Measurements from ENCODE around the gene TMBIM6.
"Not testable (repeated sequence)": the region's sequence is repeated elsewhere in the genome, so short reads cannot be mapped to it uniquely, and the experiment has no call there.

TMBIM6 gene

GRCh38 chr12:49766115-49766455 lies 24.7 kb downstream of the TMBIM6 start:
- no peak overlapping the region for H3K4me3 ChIP-seq (ENCODE audit: low read depth, low read length)
- in situ Hi-C loops (cut with HindIII; ENCODE audit: low pct_ligation_motif_present, low sequenced_read_pairs) = no loop called here
- no peak overlapping the region for H3K27ac ChIP-seq
- TF ChIP-seq, protein P1, sequence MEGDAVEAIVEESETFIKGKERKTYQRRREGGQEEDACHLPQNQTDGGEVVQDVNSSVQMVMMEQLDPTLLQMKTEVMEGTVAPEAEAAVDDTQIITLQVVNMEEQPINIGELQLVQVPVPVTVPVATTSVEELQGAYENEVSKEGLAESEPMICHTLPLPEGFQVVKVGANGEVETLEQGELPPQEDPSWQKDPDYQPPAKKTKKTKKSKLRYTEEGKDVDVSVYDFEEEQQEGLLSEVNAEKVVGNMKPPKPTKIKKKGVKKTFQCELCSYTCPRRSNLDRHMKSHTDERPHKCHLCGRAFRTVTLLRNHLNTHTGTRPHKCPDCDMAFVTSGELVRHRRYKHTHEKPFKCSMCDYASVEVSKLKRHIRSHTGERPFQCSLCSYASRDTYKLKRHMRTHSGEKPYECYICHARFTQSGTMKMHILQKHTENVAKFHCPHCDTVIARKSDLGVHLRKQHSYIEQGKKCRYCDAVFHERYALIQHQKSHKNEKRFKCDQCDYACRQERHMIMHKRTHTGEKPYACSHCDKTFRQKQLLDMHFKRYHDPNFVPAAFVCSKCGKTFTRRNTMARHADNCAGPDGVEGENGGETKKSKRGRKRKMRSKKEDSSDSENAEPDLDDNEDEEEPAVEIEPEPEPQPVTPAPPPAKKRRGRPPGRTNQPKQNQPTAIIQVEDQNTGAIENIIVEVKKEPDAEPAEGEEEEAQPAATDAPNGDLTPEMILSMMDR (IDR thresholded peaks at IDR 0.05; ENCODE audit: low read depth, low read length, missing control alignments) = no peak
- peaks cover 38% of the 10 kb centered on the region for H3K36me3 ChIP-seq (replicated peaks)
- DNase-seq = no peak
- H3K27me3 ChIP-seq (replicated peaks) = no peaks in the 10 kb centered on the region

GRCh38 chr12:49767333-49767732 lies 26.0 kb downstream of the TMBIM6 start:
- H3K27me3 ChIP-seq (replicated peaks) = no peaks in the 10 kb centered on the region
- H3K36me3 ChIP-seq (replicated peaks) = peaks cover 27% of the 10 kb centered on the region
- TF ChIP-seq, protein P1 (IDR thresholded peaks at IDR 0.05; ENCODE audit: low read depth, low read length, missing control alignments) = no peak
- no peak overlapping the region for H3K4me3 ChIP-seq (ENCODE audit: low read depth, low read length)
- H3K27ac ChIP-seq = no peak overlapping the region
- in situ Hi-C loops (cut with HindIII; ENCODE audit: low pct_ligation_motif_present, low sequenced_read_pairs) = no loop called here
- no peak for DNase-seq

DNA sequence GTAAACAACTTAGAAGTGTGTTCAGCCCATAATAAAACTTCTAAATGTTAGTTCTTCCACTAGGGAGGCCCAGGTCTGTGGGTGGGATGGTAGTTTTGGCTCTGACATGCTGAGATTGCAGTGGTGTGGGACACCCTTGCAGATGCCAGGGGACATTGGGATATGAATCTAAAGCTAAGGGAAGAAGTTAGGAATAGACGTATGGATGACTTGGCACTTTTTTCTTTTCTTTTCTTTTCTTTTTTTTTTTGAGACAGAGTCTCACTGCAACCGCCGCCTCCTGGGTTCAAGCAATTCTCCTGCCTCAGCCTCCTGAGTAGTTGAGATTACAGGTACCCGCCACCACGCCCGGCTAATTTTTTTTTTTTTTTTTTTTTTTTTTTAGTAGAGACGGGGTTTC lies 31.7 kb downstream of the TMBIM6 start:
- DNase-seq; H3K36me3 ChIP-seq (replicated peaks); H3K27ac ChIP-seq; H3K27me3 ChIP-seq (replicated peaks); H3K4me3 ChIP-seq (ENCODE audit: low read depth, low read length); in situ Hi-C loops (cut with HindIII; ENCODE audit: low pct_ligation_motif_present, low sequenced_read_pairs): not testable (repeated sequence)

DNA sequence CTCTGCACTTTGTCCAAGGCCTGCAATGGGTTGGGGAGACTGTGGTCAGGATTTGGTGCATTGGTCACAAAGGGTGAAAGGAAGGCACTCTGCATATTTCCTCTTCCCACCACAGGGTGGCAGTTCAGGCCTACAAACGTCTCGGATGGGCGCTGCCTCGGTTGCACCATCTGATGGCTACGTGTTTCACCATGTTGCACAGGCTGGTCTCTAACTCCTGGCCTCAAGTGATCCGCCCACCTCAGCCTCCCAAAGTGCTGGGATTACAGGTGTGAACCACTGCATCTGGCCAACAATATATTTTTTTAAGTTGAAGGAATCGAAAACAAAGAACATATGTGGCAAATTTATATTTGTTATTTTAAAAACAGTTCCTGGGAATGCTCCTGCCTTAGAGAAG lies 35.1 kb downstream of the TMBIM6 start:
- DNase-seq = peak; percentile 69
- Histone ChIP-seq H3K36me3 (replicated peaks) (no peaks in the 10 kb centered on the region), H3K27me3 (replicated peaks) (no peaks in the 10 kb centered on the region), H3K27ac (no peak overlapping the region), H3K4me3 (ENCODE audit: low read depth, low read length) (no peak overlapping the region)
- in situ Hi-C loops (cut with HindIII; ENCODE audit: low pct_ligation_motif_present, low sequenced_read_pairs) = no loop called here
- TF ChIP-seq, protein P1 (IDR thresholded peaks at IDR 0.05; ENCODE audit: low read depth, low read length, missing control alignments) = peak; percentile 84

DNA sequence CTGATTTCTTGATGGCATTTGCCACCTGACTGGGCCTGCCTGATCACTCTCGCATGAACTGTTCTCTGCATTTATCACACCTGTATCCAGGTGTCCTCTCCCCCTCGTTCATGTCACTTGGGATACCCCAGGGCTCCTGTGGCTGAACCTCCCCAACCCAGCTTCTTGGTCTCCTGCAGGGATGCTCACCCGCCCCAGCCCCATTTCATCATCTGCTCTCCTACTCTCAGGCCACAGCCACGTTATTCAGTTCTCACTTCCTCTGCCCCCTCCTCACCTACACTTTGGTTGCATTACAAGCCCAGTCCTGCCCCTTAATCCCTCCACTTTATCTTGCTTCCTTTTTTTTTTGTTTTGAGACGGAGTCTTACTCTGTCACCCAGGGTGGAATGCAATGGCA lies 35.5 kb downstream of the TMBIM6 start:
- Histone ChIP-seq H3K4me3 (ENCODE audit: low read depth, low read length) (no peak overlapping the region), H3K27ac (no peak overlapping the region), H3K36me3 (replicated peaks) (no peaks in the 10 kb centered on the region), H3K27me3 (replicated peaks) (no peaks in the 10 kb centered on the region)
- in situ Hi-C loops (cut with HindIII; ENCODE audit: low pct_ligation_motif_present, low sequenced_read_pairs) = no loop called here
- no peak for DNase-seq
- TF ChIP-seq, protein P1 (IDR thresholded peaks at IDR 0.05; ENCODE audit: low read depth, low read length, missing control alignments) = no peak

DNA sequence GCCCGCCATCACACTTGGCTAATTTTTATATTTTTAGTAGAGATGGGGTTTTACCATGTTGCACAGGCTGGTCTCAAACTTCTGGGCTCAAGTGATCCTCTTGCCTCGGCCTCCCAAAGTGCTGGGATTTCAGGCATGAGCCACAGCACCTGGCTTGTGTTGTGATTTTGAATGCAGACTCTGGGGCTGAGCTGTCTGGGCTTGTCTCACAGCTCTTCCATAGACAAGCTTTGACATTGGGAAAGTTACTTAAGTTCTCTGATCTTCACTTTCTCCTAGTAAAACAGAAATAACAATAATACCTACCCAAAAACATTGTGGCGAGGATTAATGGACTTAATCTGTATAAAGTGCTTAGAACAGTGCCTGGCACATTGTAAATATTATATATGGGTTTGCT lies 36.0 kb downstream of the TMBIM6 start:
- Histone ChIP-seq H3K27me3 (replicated peaks) (no peaks in the 10 kb centered on the region), H3K4me3 (ENCODE audit: low read depth, low read length) (no peak overlapping the region), H3K36me3 (replicated peaks) (no peaks in the 10 kb centered on the region), H3K27ac (no peak overlapping the region)
- TF ChIP-seq, protein P1 (IDR thresholded peaks at IDR 0.05; ENCODE audit: low read depth, low read length, missing control alignments) = no peak
- in situ Hi-C loops (cut with HindIII; ENCODE audit: low pct_ligation_motif_present, low sequenced_read_pairs) = no loop called here
- DNase-seq = no peak

All from brain microvascular endothelial cell (primary cell).